Measurements from ENCODE around the gene MEGF11.

The MEGF11 gene

GRCh38 chr15:65851981-65852380 is 401.6 kb downstream of the MEGF11 start:
- no peak overlapping the region for H3K9ac ChIP-seq (ENCODE audit: low read depth in 1 of 2, low read length in 2 of 2)
- no peak overlapping the region for H3K4me3 ChIP-seq (ENCODE audit: low read depth in 1 of 2, low read length in 2 of 2)
- H3K27me3 ChIP-seq (ENCODE audit: control insufficient read depth in 1 of 2, insufficient read depth in 2 of 2, low read length in 2 of 2) = no peaks in the 10 kb centered on the region
- H3K4me1 ChIP-seq (ENCODE audit: control insufficient read depth in 1 of 2, insufficient read depth in 2 of 2, low read length in 2 of 2) = peaks cover 0 to 7% of the 10 kb centered on the region in 2 donors
- no peaks in the 10 kb centered on the region for H3K9me3 ChIP-seq (ENCODE audit: control insufficient read depth in 1 of 2, low read length in 2 of 2)
- no peak overlapping the region for H3K27ac ChIP-seq (ENCODE audit: low read depth, low read length)
- no peaks in the 10 kb centered on the region for H3K36me3 ChIP-seq (ENCODE audit: control insufficient read depth in 1 of 2, insufficient read depth in 2 of 2, low read length in 2 of 2)

- H3K9ac ChIP-seq (ENCODE audit: low read depth in 1 of 2, low read length in 2 of 2) = no peak overlapping the region
- H3K27me3 ChIP-seq (ENCODE audit: control insufficient read depth in 1 of 2, insufficient read depth in 2 of 2, low read length in 2 of 2) = no peaks in the 10 kb centered on the region
- no peak overlapping the region for H3K4me3 ChIP-seq (ENCODE audit: low read depth in 1 of 2, low read length in 2 of 2)
- peaks cover 0 to 7% of the 10 kb centered on the region in 2 donors for H3K4me1 ChIP-seq (ENCODE audit: control insufficient read depth in 1 of 2, insufficient read depth in 2 of 2, low read length in 2 of 2)
- H3K36me3 ChIP-seq (ENCODE audit: control insufficient read depth in 1 of 2, insufficient read depth in 2 of 2, low read length in 2 of 2) = no peaks in the 10 kb centered on the region
- no peaks in the 10 kb centered on the region for H3K9me3 ChIP-seq (ENCODE audit: control insufficient read depth in 1 of 2, low read length in 2 of 2)
- no peak overlapping the region for H3K27ac ChIP-seq (ENCODE audit: low read depth, low read length)
Measured at GRCh38 chr15:65847989-65848388, 405.6 kb downstream of the MEGF11 start.

GRCh38 chr15:65845826-65846519 is 407.6 kb downstream of the MEGF11 start:
- no peaks in the 10 kb centered on the region for H3K9me3 ChIP-seq (ENCODE audit: control insufficient read depth in 1 of 2, low read length in 2 of 2)
- peaks cover 0 to 7% of the 10 kb centered on the region in 2 donors for H3K4me1 ChIP-seq (ENCODE audit: control insufficient read depth in 1 of 2, insufficient read depth in 2 of 2, low read length in 2 of 2)
- no peaks in the 10 kb centered on the region for H3K27me3 ChIP-seq (ENCODE audit: control insufficient read depth in 1 of 2, insufficient read depth in 2 of 2, low read length in 2 of 2)
- no peak overlapping the region for H3K9ac ChIP-seq (ENCODE audit: low read depth in 1 of 2, low read length in 2 of 2)
- H3K27ac ChIP-seq (ENCODE audit: low read depth, low read length) = no peak overlapping the region
- H3K36me3 ChIP-seq (ENCODE audit: control insufficient read depth in 1 of 2, insufficient read depth in 2 of 2, low read length in 2 of 2) = no peaks in the 10 kb centered on the region
- no peak overlapping the region for H3K4me3 ChIP-seq (ENCODE audit: low read depth in 1 of 2, low read length in 2 of 2)
